Melanocyte of skin (primary cell): ENCODE measurements around the gene OR4E2. TPM values are rescaled to one million over a fixed set of nuclear protein-coding genes. Genes with fewer than 3 reads are reported as not detected.

Experiments used
- small RNA-seq, 2 donors: library from RNA; depleted of rRNA; stranded (forward); fragments of <200 nt; gene quantifications; one replicate each; pipeline ENCODE3, GENCODE V24; 2012
- total RNA-seq, 2 donors: library from RNA; depleted of rRNA; stranded (reverse); fragments of >200 nt; gene quantifications; 2 replicates each; pipeline ENCODE4 v1.2.3, GENCODE V29; 2012

OR4E2 gene
- not detected for total RNA-seq

DNA sequence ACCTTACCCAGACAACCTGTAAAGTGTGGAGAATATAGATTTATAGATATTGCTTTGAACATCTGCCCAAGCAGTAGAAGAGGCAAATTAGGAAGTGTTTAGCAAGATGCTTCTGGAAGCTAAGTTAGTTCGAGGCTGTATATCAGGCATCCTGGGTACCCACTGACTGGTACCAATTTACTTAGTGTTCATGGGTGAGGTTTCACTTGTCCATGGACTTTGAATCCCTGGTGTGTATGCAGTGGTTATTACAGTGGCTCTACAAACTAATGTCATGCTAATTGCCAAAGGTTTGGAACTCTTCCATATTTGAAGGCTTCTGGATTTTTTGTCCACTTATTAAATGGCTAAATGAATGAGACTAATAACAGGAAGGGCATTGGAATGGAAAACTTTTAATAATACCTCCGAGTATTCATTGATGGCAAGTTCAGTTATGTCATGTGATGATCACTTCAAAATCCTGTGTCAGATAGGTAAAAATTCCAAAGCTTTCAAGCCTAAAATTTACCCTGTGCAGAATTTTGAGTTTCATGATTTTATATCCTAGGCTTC lies at the start of gene OR4E2:
OR4E2 (plus strand) TSS at position 505 of the 555 bp plus-strand sequence. CDS start 11,248 bp downstream, outside the sequence.

DNA sequence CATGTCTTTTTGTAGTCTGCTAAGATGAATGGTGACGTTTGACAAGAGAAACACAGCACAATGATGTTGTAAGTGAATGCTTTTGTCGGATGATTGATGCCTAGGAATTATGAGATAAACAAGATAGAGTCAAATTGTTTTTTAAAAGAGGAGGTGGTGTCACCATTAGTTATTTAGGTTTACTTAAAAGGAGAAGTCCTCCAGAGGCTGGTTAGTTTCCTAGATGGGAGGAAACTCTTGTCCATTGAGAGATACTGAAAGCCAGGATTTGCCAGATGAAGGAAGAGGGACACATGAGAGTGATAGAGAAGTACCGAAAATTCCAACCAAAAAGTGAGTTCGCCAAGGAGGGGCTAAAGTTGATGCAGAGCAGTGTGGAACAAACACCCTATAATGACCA lies 18.8 kb upstream of the OR4E2 start, which contains the start of gene OR10G2:
OR10G2 (minus strand) TSS at position 101 of the 400 bp plus-strand sequence; CDS start at position 3, 98 bp downstream.

GRCh38 chr14:21673718-21674117 lies 20.1 kb downstream of the OR4E2 start, which contains the start of gene OR4E1:
Gene OR4E1 (minus strand): TSS chr14:21673818. CDS start chr14:21670935, 2,883 bp downstream.

Small RNA genes lying within 50 kb of the gene (small RNA-seq; reads per million reads assigned to genes)
- gene AC243972.3 = 0 reads per million in 2 donors

Other genes with a start within 250 kb of the OR4E2 start
- gene CHD8, start 197.7 kb upstream of the OR4E2 start, total RNA-seq = 10 to 100 TPM; 61.3 to 81.6 TPM
- 10 to 100 TPM; 31.3 to 39.0 TPM for gene RAB2B, start 176.9 kb upstream of the OR4E2 start, total RNA-seq
- 10 to 100 TPM; 31.0 to 36.5 TPM for gene TOX4, start 176.6 kb upstream of the OR4E2 start, total RNA-seq
- gene METTL3, start 142.5 kb upstream of the OR4E2 start, total RNA-seq = 10 to 100 TPM; 37.9 to 68.9 TPM
- gene SALL2, start 127.5 kb upstream of the OR4E2 start, total RNA-seq = 1 to 10 TPM; 1.7 to 2.4 TPM
- gene OR10G3, start 73.8 kb upstream of the OR4E2 start, total RNA-seq = not detected
- not detected for gene OR10G2, start 18.9 kb upstream of the OR4E2 start, total RNA-seq
- gene OR4E1, start 20.0 kb downstream of the OR4E2 start, total RNA-seq = not detected